ENCODE measurements around the gene ZNF8.

ZNF8 gene

DNA sequence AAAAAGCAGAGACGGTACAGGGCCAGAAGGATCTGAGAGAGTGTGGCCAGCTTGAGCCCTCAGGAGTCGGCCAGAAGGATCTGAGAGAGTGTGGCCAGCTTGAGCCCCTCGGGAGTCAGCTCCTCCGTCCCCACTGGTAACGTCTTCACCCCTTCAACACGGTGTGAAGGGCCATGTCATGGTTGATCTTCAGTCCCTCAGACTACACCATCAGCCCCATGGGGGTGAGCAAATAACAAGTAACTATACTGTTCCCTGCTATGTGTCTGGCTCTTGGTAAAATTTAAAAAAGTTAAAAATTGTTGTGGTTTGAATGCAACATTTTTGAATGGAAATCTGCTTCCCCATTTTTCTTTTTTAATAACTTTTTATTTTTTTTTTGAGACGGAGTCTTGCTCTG, 1.6 kb upstream of the ZNF8 start:
- DNase-seq (ENCODE audit: low read depth): no peak
- TF ChIP-seq, protein P1, sequence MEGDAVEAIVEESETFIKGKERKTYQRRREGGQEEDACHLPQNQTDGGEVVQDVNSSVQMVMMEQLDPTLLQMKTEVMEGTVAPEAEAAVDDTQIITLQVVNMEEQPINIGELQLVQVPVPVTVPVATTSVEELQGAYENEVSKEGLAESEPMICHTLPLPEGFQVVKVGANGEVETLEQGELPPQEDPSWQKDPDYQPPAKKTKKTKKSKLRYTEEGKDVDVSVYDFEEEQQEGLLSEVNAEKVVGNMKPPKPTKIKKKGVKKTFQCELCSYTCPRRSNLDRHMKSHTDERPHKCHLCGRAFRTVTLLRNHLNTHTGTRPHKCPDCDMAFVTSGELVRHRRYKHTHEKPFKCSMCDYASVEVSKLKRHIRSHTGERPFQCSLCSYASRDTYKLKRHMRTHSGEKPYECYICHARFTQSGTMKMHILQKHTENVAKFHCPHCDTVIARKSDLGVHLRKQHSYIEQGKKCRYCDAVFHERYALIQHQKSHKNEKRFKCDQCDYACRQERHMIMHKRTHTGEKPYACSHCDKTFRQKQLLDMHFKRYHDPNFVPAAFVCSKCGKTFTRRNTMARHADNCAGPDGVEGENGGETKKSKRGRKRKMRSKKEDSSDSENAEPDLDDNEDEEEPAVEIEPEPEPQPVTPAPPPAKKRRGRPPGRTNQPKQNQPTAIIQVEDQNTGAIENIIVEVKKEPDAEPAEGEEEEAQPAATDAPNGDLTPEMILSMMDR (conservative IDR thresholded peaks at IDR 0.05; ENCODE audit: low read depth, low read length): no peak
- H3K4me3 ChIP-seq (ENCODE audit: low read length): no peak overlapping the region

DNA sequence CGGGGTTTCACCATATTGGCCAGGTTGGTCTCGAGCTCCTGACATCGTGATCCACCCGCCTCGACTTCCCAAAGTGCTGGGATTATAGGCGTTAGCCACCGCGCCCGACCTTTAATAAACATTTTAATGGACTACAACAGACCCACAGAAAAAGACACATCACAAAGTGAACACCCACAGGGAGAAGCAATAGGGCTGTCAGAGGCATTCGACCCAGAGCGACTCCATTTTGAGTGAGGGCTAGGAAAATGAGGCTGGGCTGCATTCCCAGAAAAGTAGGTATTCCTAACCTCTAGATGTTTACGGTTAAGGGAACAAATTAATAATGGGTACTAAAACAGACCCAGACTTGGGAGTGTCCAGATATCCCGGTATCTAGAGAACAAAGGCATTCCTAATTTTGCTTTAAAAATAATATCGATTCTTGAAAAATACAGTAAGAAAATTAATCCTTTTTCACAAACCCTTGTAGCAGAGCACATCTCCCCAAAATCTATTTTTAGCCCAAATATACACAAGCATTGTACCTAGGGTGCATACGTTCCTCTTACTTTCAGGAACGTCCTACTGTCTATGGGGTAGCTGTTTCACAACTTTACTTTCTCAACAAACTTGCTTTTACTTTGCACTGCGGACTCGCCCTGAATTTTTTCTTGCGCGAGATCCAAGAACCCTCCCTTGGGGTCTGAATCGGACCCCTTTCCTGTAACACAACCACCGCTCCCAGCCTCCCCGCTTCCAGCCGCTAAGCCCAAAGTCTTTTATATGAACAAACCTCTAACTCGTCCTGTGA, 811 bp upstream of the ZNF8 start:
- peak overlapping the region; percentile 91 for H3K4me3 ChIP-seq (ENCODE audit: low read length)
- no peak for DNase-seq (ENCODE audit: low read depth)
- TF ChIP-seq, protein P1 (conservative IDR thresholded peaks at IDR 0.05; ENCODE audit: low read depth, low read length): no peak

DNA sequence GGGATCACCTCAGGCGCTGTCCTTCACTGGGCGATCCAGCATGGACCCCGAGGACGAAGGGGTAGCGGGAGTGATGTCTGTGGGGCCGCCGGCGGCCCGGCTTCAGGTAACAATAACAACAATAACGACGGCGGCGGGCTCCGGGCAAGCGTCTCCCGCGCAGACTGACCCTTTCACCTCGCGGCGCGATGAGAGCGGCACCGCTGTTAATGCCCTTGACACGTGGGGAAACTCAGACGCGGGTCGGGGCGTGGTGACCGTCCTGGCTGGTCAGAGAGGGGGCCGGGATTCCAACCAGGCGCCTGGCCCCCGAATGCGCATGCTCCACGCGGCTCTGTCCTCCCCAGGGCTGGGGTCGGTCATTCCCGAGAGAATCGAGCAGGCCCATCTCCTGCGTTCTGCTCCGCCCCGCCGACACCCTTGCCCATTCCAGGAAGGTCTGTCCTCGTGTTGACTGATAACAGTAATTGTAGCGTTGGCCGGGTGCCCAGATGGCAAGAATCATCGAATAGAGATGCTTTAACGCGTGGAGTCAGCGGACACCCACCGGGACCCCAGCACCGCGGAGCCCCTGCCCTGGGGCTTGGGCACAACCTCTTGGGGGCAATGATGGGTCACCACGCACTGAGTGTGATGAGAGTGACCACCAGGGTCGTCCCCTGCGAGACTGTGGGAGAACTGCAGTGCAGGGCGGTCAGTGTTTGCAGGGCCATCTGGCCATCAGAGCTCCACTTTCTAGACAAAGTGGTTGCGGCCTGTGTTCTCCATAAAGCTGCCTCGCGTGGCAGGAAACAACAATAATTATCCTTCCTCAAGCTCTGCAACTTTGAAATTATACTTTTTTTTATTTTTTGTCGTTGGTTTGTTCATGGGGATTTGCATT, 528 bp downstream of the ZNF8 start:
- H3K4me3 ChIP-seq (ENCODE audit: low read length): peak overlapping the region; percentile 91
- TF ChIP-seq, protein P1 (conservative IDR thresholded peaks at IDR 0.05; ENCODE audit: low read depth, low read length): no peak
- peak; percentile 13 for DNase-seq (ENCODE audit: low read depth)

DNA sequence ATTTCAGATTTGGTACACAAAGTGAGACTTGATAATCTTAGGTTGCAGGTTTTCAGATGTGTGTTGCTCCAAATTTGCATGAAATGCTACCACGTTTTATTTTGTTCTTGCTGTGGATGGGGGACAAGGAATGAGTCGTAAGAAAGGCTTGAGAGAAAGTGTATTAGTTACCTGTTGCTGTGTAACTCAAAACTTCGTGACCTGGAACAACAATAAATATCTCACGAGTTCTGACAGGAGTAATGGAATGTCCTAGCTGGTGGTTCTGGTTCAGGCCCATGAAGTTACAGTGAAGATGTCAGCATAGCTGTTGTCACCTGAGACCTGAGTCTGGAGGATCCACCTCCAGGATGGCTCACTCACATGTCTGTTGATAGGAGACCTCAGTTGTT, 1.2 kb downstream of the ZNF8 start:
- TF ChIP-seq, protein P1 (conservative IDR thresholded peaks at IDR 0.05; ENCODE audit: low read depth, low read length): no peak
- DNase-seq (ENCODE audit: low read depth): no peak
- H3K4me3 ChIP-seq (ENCODE audit: low read length): peak overlapping the region; percentile 91

DNA sequence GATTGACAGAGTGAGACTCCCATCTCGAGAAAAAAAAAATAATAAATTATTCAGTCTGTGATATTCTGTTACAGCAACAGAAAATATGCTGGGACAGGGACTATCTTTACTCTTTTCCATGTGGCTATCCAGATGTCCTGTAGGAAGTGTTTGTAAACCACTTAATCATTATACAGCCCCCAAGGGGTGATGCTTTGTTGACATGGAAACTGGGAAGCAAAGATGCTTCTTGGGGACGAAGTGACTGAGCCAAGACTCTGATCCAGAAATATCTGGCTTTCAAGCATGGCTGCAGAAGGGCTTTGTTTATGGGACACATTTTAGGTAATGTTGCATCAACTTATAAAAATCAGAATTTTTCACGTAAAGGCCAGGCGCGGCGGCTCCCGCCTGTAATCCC, 5.4 kb downstream of the ZNF8 start:
- no peak overlapping the region for H3K4me3 ChIP-seq (ENCODE audit: low read length)
- TF ChIP-seq, protein P1 (conservative IDR thresholded peaks at IDR 0.05; ENCODE audit: low read depth, low read length): no peak
- DNase-seq (ENCODE audit: low read depth): no peak

DNA sequence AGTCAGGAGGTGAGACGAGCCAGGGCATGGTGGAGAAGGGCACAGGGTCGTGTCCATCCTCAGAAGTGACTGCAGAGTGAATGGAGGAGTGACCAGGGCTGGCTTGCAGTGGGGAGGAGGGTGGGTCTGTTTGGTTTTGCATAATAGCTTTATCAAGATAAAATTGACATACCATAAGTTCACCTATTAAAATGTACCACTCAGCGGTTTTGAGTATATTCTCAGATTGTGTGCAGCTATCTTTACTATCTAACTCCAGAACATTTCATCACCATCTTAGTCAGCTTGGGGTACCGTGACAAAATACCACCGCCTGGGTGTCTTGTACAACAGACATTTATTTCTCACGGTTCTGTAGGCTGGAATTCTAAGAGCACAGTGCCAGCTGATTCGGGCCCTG, 13.2 kb downstream of the ZNF8 start:
- no peak for DNase-seq (ENCODE audit: low read depth)
- TF ChIP-seq, protein P1 (conservative IDR thresholded peaks at IDR 0.05; ENCODE audit: low read depth, low read length): no peak
- H3K4me3 ChIP-seq (ENCODE audit: low read length): no peak overlapping the region
